OCI-LY7 (cell line): ENCODE data around the gene PHF12. TPM values are rescaled to one million over a fixed set of nuclear protein-coding genes. Genes with fewer than 3 reads are reported as not detected.

ENCODE experiments used
- BruUV-seq: library from RNA; stranded (reverse); fragments of 400-500 nt; replicated peaks from 2 replicates; lab custom pipeline; 2021; lab: Mats Ljungman, UMichigan
- CTCF ChIA-PET: fragments of 300-600 bp; sonication (Branson Sonifier 250); formaldehyde crosslinking; loops from one replicate; lab custom pipeline; 2022; ENCODE audit warnings: antibody characterized with exemption; ENCODE audit not compliant: unreplicated experiment; lab: Charles Lee
- POLR2A ChIA-PET: fragments of 300-600 bp; sonication (Branson Sonifier 250); formaldehyde crosslinking; loops from one replicate; lab custom pipeline; 2022; ENCODE audit warnings: antibody characterized with exemption; lab: Charles Lee
- DNase-seq: peaks from one replicate; pipeline ENCODE4 v3.0.0-alpha.2; 2015; ENCODE audit warnings: low spot score
- H2AFZ ChIP-seq: fragments of 200-600 bp; sonication (generic), shearing (Covaris generic); 2 replicates; pipeline ENCODE4 v1.6.1; 2014; ENCODE audit warnings: mild to moderate bottlenecking, antibody characterized with exemption, low read length, moderate library complexity
- H3K27ac ChIP-seq: fragments of 200-600 bp; sonication (generic); 2 replicates; pipeline ENCODE4 v1.5.1; 2014; ENCODE audit warnings: mixed run types, low read depth, mild to moderate bottlenecking, moderate library complexity, low read length, inconsistent platforms; ENCODE audit not compliant: poor library complexity, severe bottlenecking
- H3K36me3 ChIP-seq: fragments of 200-600 bp; sonication (generic); 2 replicates; pipeline ENCODE4 v1.6.1; 2014; ENCODE audit warnings: mild to moderate bottlenecking, antibody characterized with exemption, low read length, moderate library complexity, mixed read lengths; ENCODE audit not compliant: insufficient read depth
- H3K4me1 ChIP-seq: fragments of 200-600 bp; sonication (generic); 2 replicates; pipeline ENCODE4 v1.5.1; 2014; ENCODE audit warnings: mild to moderate bottlenecking, low read length; ENCODE audit not compliant: insufficient read depth, poor library complexity, severe bottlenecking
- H3K4me2 ChIP-seq: fragments of 200-600 bp; sonication (generic); 2 replicates; pipeline ENCODE4 v1.6.1; 2014; ENCODE audit warnings: mild to moderate bottlenecking, low read length
- H3K4me3 ChIP-seq: fragments of 200-600 bp; sonication (generic); 2 replicates; pipeline ENCODE4 v1.5.1; 2014; ENCODE audit warnings: mild to moderate bottlenecking, low read depth, low read length; ENCODE audit not compliant: poor library complexity, severe bottlenecking
- H3K79me2 ChIP-seq: fragments of 200-600 bp; sonication (generic); 2 replicates; pipeline ENCODE4 v1.6.1; 2016; ENCODE audit warnings: low read depth, mild to moderate bottlenecking, low read length, moderate library complexity, mixed read lengths; ENCODE audit not compliant: insufficient read depth
- H3K9me2 ChIP-seq: fragments of 200-600 bp; sonication (generic); 2 replicates; pipeline ENCODE4 v1.6.1; 2016; ENCODE audit warnings: mild to moderate bottlenecking, low read length, mixed read lengths; ENCODE audit not compliant: insufficient read depth
- H3K9me3 ChIP-seq: fragments of 200-600 bp; sonication (generic); 2 replicates; pipeline ENCODE4 v1.6.1; 2014; ENCODE audit warnings: mild to moderate bottlenecking, mixed run types, low read length, mixed read lengths
- H4K20me1 ChIP-seq: fragments of 200-600 bp; sonication (generic); 2 replicates; pipeline ENCODE4 v1.6.1; 2014; ENCODE audit warnings: mild to moderate bottlenecking, antibody characterized with exemption, low read length, moderate library complexity, mixed read lengths; ENCODE audit not compliant: insufficient read depth
- EZH2phosphoT487 ChIP-seq: fragments of 200-600 bp; sonication (generic); IDR thresholded peaks from 2 replicates; pipeline ENCODE4 v1.6.1; 2018; ENCODE audit warnings: low read depth, borderline replicate concordance, mild to moderate bottlenecking, mixed run types, antibody characterized with exemption, low read length, moderate library complexity, mixed read lengths
- intact Hi-C: fragments of 100-400 bp; cut with micrococcal nuclease; formaldehyde crosslinking; loops from one replicate; pipeline ENCODE4 v1.10.0; 2022; ENCODE audit not compliant: unreplicated experiment
- total RNA-seq, 2 experiments: library from RNA; depleted of rRNA in 1 of 2; stranded (reverse); fragments of >200 nt in 1 of 2; shearing (Covaris generic) in 1 of 2; gene quantifications; 2 replicates each; pipeline ENCODE4 v1.2.3, GENCODE V29; 2014 to 2022
- TF ChIP-seq, protein P1 (sequence below): fragments of 200-600 bp; sonication (generic); conservative IDR thresholded peaks from 2 replicates; pipeline ENCODE4 v1.5.1; 2014; ENCODE audit warnings: mild to moderate bottlenecking, antibody characterized with exemption, low read length, moderate library complexity, mixed read lengths

Gene PHF12
- total RNA-seq, 2 experiments from 2014 or later, result 40.6 to 62.5 TPM

DNA sequence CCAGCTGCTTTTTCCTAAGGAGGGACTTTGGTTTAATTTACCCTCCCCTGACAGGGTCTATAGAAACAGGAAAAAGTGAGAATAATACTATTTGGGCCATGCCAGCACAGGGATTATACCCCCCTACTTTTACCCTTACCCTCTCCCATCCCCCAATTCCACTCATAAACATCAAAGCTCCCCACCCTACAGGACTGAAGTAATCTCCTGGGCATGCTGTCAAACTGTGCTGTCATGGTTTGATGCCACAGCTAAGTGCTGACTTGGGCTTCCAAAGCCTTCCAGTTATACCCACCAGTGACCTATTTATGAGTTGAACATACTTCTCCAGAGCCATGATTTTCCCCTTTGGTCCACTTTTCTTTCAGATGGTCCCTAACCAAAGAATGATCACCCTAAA is 12.8 kb downstream of the PHF12 start:
- DNase-seq, result no peak
- H4K20me1 ChIP-seq, result peaks cover 15% of the 10 kb centered on the region
- H3K9me3 ChIP-seq, result no peaks in the 10 kb centered on the region
- BruUV-seq, result no TSS peak
- peaks cover 89% of the 10 kb centered on the region for H3K79me2 ChIP-seq
- peaks cover 91% of the 10 kb centered on the region for H3K36me3 ChIP-seq
- H3K4me1 ChIP-seq, result peaks cover 5% of the 10 kb centered on the region
- TF ChIP-seq EZH2phosphoT487, result no peak
- TF ChIP-seq, protein P1, sequence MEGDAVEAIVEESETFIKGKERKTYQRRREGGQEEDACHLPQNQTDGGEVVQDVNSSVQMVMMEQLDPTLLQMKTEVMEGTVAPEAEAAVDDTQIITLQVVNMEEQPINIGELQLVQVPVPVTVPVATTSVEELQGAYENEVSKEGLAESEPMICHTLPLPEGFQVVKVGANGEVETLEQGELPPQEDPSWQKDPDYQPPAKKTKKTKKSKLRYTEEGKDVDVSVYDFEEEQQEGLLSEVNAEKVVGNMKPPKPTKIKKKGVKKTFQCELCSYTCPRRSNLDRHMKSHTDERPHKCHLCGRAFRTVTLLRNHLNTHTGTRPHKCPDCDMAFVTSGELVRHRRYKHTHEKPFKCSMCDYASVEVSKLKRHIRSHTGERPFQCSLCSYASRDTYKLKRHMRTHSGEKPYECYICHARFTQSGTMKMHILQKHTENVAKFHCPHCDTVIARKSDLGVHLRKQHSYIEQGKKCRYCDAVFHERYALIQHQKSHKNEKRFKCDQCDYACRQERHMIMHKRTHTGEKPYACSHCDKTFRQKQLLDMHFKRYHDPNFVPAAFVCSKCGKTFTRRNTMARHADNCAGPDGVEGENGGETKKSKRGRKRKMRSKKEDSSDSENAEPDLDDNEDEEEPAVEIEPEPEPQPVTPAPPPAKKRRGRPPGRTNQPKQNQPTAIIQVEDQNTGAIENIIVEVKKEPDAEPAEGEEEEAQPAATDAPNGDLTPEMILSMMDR, result no peak
- H3K9me2 ChIP-seq, result no peaks in the 10 kb centered on the region
- H3K27ac ChIP-seq, result no peak overlapping the region
- ChIA-PET CTCF (no interaction called here), POLR2A (no interaction called here)
- H3K4me3 ChIP-seq, result no peak overlapping the region
- H2AFZ ChIP-seq, result no peak overlapping the region
- intact Hi-C loops, result no loop called here
- no peak overlapping the region for H3K4me2 ChIP-seq

DNA sequence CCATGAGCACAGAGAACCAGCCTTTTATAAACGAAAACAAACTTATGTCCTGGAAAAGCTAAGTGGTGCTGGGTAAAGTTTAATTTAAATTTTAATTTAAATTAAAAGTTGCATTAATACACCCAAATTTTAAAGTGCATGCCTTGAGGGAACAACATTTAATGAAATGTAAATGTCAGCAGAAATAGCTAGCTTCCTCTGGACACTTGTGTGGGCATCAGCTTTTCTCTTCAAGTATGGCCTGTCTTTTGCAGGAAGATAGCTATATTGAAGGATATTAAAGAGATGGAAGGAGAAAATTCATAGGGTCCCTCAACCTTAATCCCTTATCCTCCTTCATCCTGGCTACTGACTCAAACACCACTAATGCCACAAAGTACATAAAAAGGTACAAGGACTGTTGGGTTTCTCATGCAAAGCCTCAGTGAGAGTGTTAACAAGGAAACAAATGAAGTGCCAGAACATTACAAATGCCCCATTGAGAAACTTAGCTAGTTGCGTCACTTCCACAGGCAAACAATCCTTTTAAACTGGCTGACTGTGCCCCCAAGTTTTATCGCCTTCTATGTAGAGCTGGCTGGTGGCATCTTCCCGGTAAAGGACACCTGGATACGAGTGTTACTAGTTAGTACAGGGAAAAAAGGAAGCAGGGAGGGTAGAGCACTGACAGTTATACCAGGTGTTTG is 14.1 kb downstream of the PHF12 start:
- intact Hi-C loops, result no loop called here
- no peak overlapping the region for H2AFZ ChIP-seq
- no peaks in the 10 kb centered on the region for H3K9me2 ChIP-seq
- peaks cover 94% of the 10 kb centered on the region for H3K36me3 ChIP-seq
- H3K79me2 ChIP-seq, result peaks cover 86% of the 10 kb centered on the region
- H3K4me3 ChIP-seq, result no peak overlapping the region
- DNase-seq, result no peak
- no peak overlapping the region for H3K4me2 ChIP-seq
- ChIA-PET CTCF (interaction anchor here (0.5 kb wide), 1 partner anchor 35 kb away, joined by 3 read pairs; no protein-coding TSS in a partner anchor), POLR2A (interaction anchor here (0.6 kb wide), 1 partner anchor 163 kb away, joined by 5 read pairs; no protein-coding TSS in a partner anchor)
- no peak overlapping the region for H3K27ac ChIP-seq
- TF ChIP-seq, protein P1, result no peak
- TF ChIP-seq EZH2phosphoT487, result no peak
- H4K20me1 ChIP-seq, result peaks cover 15% of the 10 kb centered on the region
- peaks cover 5% of the 10 kb centered on the region for H3K4me1 ChIP-seq
- BruUV-seq, result no TSS peak
- no peaks in the 10 kb centered on the region for H3K9me3 ChIP-seq
